Measurements from ENCODE around the gene CUEDC2.

Gene CUEDC2

DNA sequence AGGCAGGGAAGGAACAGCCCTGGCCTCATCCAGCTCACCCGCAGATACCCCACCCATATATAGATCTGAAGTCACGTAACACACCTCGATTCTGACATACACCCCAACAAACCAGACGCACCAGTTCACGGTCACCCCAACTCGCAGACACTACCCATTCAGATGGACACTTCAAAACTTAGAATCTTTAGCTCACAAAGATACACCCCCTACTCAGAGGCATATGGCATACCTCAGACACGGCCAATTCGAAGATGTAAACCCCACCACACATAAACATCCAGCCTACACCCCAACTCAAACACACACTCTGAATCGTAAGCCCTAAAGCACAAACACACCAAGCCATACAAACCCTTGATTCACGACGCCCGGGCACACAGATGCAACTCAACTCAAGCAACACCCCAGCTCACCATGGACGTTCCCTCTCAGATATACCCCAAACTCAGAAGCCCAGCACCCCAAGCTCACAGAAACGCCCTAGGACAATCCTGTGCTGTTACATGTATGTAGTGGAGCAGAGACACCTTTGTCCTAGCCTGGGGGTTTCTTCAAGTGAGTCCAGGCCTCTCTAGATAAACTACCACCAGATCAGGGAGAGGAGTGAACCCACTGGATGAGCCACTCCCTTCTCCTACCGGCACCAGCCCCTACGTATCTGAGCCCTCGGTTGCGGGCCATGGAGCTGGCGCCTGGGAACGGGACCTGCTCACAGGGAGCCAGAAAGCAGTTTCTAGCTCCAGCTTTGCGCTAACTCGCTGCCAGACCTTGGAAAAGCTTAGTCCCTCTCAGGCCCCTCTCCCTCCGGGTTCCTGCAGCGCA lies 22.6 kb downstream of the CUEDC2 start:
- no peak for DNase-seq (ENCODE audit: low read depth)

DNA sequence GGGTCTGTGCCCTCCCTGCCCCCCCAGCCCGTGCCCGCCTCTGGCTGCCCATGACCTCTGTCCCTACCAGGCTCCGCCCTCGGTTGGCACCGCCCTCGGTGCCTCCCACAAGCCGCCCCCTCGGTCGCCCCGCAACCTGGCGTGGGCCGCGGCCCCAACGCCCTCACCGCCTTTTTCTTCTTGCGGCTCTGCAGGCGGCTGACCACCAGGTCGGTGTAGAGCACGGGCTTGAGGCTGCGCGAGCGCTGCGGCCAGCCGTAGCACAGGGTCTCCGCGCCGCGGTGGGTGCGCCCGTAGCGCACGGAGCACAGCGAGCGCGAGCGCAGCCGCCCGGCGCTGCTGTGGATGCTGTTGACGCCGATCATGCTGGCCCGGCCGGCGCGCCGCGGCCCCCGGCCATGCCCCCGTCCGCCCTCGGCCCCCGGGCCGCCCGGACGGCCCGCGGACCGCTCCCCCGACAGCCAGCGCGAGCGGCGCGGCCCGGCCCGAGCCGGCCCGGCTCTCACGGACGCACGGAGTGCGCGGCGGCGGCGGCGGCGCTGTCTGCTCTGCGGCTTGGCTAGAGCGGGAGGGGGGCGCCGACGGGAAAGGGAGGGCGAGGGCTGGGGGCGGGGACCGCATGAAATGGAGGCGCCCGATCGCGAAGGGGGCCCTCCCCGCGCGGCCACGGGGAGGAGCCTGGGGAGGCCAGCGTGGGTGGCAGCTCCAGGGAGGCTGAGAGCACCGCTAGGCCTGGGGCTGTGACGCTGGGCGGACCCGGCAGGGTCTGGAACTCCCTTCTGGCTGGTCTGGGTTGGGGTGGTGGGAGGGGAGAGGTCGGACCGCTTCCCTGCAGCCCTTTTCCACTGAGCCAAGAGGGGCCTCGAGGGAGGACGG lies 23.4 kb downstream of the CUEDC2 start:
- peak; percentile 55 for DNase-seq (ENCODE audit: low read depth)

DNA sequence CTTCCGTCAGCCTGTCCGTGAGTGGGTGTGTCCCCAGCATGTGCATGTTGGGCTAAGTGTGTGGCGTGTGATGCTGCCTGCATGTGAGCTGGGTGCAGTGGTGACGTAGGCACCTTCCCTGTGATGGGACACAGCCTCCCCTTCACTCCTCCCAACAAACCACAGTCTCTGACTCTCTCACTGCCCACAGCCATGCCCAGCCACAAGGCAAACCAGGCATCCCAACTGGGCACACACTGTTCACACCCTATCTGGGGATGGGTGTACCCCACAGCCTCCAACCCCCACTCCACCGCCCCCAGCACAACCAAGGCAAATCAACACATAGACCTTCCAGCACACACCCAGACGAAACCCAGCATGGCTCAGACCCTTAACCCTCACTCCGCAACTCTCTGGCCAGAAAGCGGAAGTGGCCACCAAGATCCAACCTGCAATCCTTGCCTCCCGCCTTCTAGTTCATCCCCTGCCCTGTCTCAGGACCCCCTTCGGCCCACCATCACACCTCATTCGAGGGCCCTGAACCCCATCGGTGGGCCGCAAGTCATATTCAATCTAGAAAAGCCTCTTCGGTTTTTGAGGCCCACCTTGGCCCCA lies 24.1 kb downstream of the CUEDC2 start:
- peak; percentile 67 for DNase-seq (ENCODE audit: low read depth)

DNA sequence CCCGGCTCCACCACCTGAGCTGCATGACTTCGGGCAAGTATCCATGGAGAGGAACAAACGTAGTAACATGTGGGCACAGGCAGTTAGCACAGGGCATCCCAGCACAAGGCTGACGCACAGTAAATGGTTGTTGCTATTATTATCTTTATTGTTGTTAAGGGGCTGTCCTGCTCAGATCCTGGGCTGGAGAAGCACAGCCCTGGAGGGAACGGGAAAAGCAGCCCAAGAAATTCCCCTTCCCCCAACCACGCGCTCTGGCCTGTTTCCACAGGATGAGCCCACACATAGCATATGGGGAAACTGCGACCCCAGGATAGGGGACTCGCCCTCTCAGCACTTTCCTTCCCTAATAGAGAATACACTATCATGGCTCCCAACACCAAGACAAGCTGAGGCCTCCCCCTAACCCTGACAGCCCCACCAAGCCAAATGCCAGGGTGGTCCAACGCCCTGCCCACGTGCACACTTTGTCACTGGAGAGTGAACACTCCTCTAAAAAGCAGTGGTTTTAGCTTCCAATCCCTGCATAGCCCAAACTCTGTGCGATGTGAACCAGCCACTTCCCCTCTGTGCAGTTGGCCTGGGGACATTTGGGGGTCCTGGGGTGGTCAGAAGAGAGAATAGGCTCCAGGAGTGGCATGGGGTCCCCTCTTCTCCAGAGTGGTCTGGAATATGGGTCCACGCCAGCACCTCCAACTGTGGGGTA lies 24.8 kb downstream of the CUEDC2 start:
- DNase-seq (ENCODE audit: low read depth): no peak

DNA sequence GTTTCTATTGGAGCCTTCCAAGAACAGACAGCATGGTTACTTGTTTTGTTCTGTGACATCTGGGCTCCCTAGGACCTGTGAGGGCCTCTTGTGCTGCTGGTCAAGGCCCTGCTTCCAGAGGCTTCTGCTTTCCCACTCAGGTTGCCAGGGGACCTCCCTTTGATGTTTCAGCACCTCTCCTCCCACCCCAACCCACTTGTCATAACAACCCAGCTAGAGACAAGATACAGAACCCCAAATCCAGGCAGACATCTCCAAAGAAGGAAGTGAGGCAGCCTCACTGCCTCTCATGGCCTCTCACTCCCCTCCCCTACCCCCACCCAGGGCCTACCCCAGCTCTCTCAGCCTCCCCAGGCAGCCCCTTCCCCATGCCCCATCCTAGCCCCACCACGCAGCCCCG lies 25.6 kb downstream of the CUEDC2 start:
- DNase-seq (ENCODE audit: low read depth): no peak

DNA sequence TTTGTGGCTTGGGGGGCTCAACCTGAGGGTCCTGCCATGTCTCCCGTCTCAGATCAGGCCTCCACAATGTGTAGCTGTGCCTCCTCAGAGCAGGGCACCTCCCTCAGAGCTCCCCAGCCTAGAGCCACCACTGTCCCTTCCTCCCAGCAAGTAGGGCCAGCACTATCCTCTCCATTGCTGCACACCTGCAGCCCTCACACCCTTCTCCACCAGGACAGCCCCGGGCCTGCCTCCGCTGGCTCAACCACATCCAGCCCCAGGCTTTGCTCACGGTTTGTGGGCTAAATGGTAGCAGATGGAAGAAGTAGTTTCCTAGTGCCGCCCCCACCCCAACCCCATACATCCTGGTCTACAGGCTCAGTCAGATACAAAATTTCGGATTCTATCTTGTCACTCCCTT lies 26.7 kb downstream of the CUEDC2 start:
- DNase-seq (ENCODE audit: low read depth): no peak

DNA sequence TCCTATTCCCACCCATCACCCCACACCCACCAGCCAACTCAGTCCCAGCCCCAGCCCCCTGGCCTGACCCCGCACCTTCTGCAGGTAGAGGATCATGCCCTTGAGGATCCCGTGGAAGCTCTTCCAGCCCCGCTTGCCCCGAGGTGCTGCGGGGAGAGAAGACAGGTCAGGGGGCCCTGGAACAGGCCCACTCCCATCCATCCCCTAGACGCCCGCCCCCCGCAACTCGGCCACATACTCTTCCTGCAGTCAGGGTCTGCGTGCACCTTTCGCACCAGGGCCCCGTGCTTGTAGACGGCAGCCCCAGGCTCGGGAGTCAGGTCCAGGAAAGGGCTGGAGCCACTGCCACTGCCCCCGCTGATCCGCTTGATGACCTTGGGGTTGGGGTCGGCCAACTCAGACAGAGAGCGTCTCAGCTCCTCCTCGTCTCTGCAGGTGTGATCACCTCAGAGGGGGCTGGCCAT lies 27.2 kb downstream of the CUEDC2 start:
- DNase-seq (ENCODE audit: low read depth): no peak

DNA sequence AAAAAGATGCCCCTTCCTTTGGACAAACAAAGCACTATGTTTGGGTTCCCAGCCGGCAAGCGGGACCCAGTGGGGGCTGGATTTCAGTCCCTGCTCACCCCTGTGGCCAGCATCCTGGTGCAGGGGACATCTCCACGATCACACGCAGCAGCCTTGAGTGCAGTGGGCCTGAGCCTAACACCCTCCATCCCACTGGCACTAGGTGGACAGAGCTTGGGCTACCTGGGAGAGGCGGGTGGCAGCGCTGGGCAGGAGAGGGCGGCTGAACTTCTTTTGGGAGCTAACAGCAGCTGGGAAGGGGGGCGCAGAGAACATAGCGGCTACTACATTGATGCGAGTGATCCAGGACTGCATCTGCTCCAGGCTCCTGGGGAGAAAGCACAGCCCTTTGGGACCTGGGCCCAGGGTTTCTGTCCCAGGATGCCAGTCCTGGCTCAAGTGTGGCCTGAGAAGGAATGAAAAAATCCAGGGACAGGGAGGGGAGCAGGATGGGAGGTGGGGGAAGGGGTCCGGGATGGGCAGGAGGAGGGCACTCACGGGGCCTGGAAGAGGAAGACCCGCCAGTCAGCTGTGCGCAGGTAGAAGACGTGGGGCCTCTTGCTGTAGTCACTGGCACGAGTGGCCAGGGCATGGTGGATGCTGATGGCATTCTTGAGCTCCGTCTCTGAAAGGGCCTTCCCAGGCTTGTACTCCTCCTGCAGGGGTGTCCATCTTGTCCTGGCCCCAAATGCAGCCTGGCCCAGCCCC lies 27.8 kb downstream of the CUEDC2 start:
- no peak for DNase-seq (ENCODE audit: low read depth)

DNA sequence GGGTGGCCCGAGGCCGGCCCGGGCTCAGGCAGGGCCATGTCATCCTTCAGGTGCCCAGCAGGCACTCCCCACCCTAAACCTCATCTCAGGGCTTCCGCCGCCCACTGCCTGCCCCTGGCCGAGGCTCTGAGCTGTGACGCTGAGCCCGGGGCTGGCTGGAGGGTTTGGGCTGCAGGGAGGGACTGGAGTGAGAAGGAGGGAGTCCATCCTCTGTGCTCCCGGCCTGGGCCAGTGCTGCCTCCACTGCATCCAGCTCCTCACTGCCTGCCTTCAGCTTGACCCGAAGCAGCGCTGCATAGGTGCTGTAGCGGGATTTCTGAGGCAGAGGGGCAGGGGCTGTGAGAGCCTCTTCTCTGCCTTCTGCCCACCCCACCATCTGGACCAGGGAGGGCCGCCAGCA lies 29.3 kb downstream of the CUEDC2 start:
- no peak for DNase-seq (ENCODE audit: low read depth)

DNA sequence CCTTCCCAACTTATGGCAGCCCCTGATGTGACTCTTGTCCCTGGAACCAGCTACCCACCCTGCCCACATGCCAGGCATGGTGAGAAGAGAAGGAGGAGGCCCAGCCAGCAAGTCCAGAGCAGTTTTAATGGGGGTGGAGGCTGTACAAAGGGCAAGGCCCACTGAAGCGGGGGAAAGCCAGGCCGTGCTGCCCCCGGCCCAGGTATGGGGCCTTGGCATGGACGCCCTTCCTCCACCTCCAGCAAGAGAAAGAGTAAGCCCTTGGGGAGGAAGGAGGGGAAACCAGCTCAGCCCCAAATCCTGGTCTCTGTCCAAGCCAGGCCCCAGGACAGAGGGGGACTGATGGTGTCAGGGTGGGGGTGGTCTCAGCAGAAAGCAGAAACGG lies 29.9 kb downstream of the CUEDC2 start:
- DNase-seq (ENCODE audit: low read depth): no peak

DNA sequence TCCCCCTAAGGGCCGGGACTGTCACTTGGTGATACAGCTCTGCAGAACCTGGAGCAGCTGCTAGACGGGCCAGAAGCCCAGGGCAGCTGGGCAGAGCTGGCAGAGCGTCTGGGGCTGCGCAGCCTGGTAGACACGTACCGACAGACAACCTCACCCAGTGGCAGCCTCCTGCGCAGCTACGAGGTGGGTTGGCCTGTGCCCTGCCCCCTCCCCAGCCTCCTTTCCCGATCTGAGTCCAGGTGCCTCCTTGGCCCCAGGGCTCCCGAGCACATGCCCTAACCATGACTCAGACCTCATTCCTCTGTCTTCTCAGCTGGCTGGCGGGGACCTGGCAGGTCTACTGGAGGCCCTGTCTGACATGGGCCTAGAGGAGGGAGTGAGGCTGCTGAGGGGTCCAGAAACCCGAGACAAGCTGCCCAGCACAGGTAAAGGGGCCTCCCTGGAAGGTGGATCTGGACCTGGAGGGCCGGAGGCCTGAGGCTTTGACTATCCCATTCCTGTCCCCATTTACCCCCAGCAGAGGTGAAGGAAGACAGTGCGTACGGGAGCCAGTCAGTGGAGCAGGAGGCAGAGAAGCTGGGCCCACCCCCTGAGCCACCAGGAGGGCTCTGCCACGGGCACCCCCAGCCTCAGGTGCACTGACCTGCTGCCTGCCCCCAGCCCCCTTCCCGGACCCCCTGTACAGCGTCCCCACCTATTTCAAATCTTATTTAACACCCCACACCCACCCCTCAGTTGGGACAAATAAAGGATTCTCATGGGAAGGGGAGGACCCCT lies 30.5 kb downstream of the CUEDC2 start:
- DNase-seq (ENCODE audit: low read depth): peak; percentile 57

DNA sequence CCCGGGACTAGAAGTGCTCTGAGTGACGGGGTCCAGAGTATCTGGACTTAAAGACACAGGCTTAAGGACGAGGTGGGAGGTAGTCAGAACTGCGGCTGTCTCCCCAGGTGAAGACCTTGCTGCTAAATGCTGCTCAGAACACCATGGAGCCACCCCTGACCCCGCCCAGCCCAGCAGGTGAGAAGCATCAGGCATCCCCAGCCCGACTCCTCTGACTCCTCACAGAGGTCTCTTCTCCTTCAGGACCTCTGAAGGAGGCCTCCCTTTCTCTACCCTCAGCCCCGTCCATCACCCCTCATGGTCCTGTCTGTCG lies 31.1 kb downstream of the CUEDC2 start:
- DNase-seq (ENCODE audit: low read depth): no peak

DNA sequence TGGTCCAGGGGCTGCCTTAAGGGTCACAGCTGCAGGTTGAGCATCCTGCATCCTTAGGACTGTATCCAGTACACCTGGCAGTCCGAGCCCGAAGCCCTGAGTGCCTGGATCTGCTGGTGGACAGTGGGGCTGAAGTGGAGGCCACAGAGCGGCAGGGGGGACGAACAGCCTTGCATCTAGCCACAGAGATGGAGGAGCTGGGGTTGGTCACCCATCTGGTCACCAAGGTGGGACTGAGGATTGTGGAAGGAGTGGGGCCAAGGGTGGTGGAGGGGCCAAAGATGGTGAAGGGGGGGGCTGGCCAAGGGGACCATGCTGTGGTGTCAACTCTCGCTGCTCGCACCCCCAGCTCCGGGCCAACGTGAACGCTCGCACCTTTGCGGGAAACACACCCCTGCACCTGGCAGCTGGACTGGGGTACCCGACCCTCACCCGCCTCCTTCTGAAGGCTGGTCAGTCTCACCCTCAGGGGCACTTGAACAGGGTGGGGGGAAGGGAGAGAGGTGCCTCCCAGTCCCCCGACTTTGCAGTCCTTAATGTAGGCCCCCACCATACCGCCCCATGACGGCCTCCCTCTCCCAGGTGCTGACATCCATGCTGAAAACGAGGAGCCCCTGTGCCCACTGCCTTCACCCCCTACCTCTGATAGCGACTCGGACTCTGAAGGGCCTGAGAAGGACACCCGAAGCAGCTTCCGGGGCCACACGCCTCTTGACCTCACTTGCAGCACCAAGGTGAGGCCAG lies 31.6 kb downstream of the CUEDC2 start:
- no peak for DNase-seq (ENCODE audit: low read depth)

DNA sequence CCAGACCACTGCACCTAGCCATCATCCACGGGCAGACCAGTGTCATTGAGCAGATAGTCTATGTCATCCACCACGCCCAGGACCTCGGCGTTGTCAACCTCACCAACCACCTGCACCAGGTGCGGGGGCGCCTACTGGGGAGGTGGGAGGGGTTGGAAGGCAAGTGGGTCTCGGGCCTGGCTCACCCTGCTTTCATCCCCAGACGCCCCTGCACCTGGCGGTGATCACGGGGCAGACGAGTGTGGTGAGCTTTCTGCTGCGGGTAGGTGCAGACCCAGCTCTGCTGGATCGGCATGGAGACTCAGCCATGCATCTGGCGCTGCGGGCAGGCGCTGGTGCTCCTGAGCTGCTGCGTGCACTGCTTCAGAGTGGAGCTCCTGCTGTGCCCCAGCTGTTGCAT lies 32.3 kb downstream of the CUEDC2 start:
- no peak for DNase-seq (ENCODE audit: low read depth)

DNA sequence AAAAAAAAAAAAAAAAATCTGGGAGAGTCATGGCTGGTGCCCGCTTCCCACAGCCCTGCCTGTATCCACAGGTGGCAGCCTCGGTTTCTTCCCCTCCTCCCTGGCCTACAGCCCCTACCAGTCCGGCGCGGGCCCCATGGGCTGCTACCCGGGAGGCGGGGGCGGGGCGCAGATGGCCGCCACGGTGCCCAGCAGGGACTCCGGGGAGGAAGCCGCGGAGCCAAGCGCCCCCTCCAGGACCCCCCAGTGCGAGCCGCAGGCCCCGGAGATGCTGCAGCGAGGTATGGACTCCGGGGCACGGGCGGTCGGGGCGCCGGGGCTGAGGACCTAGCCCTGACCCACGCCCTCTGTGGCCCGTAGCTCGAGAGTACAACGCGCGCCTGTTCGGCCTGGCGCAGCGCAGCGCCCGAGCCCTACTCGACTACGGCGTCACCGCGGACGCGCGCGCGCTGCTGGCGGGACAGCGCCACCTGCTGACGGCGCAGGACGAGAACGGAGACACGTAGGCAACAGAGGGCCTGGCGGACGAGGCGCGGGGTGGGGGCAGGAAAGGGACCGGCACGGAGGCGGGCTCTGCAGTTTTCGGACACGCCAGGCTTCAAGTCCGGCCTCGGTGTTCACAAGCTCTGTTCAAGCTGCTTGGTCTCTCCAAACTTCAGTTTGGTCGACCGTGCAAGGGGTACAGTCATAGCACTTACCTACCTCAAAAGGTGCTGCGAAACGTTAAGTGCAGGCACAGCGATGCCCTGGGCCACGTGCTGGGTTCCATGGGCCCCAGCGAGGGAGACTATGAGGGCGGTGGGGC lies 33.0 kb downstream of the CUEDC2 start:
- peak; percentile 69 for DNase-seq (ENCODE audit: low read depth)

DNA sequence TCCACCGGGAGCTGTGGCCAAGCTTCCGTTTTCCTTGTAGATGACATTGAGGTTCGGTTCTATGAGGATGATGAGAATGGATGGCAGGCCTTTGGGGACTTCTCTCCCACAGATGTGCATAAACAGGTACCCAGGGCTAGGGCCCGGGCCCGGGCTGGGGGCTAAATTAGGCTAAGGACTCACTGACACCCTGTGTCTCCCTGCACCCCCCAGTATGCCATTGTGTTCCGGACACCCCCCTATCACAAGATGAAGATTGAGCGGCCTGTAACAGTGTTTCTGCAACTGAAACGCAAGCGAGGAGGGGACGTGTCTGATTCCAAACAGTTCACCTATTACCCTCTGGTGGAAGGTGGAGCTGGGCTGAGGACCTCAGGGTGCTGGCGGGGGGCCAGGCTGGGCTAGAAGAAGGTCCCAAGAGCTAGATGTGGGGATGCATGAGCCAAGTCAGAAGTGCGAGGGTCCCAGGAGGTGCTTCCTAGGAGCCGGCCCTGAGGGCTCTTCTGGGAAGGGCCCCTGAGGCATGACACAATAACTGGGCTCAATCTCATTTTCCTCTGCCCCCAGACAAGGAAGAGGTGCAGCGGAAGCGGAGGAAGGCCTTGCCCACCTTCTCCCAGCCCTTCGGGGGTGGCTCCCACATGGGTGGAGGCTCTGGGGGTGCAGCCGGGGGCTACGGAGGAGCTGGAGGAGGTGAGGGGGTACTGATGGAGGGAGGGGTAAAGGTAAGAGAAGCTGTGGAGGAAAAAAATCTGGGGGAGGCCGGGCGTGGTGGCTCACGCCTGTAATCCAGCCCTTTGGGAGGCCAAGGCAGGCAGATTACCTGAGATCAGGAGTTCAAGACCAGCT lies 34.0 kb downstream of the CUEDC2 start:
- DNase-seq (ENCODE audit: low read depth): no peak

DNA sequence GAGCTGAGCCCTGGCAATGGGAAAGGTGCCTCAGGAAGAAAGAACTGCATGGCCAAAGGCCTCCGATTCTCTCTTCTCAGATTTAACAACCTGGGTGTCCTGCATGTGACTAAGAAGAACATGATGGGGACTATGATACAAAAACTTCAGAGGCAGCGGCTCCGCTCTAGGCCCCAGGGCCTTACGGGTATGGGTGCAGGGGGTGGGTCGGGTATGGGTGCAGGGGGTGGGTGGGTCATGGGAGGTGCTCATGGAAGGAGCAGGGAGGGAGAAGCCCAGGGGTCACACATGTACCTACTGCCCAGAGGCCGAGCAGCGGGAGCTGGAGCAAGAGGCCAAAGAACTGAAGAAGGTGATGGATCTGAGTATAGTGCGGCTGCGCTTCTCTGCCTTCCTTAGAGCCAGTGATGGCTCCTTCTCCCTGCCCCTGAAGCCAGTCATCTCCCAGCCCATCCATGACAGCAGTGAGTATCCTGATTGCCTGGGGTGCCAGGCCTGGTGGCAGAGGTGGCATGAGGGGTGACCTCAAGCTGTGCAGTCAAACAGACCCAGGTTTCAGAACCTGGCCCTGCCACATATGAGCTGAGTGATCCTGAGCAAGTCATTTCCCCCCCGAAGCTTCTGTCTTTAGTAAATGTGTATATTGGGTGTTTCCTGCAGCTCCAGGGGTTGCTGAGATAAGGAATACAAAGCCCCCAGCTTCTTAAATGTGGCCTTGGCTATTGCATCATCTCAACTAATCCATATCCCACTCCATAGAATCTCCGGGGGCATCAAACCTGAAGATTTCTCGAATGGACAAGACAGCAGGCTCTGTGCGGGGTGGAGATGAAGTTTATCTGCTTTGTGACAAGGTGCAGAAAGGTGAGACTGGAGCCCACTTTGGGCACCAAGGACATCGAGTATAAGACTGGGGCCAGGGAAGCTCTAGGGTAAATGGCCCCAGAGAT lies 34.9 kb downstream of the CUEDC2 start:
- DNase-seq (ENCODE audit: low read depth): no peak
